ENCODE results near the gene TLE3.

TLE3 gene

GRCh38 chr15:70082281-70082900 is 15.3 kb downstream of the TLE3 start:
- no peak for DNase-seq

DNA sequence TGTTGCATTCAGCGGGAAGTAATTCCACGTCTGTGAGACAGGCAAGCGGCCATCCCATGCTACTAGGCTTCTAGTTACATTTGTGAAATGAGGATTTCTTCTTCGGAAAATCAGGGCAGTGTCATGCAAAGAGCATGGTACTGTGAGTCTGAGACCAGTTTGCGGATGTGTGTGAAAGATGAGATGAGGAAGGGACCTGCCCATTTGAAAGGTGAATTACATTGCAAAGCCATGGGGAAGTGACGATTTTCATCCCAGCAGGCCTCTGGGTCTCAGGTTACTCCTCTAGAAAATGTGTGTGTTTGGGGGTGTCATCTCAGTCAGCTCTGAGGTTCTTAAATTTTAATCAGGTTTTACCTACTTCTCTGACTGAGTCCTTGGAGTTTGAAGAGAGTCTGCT is 16.1 kb downstream of the TLE3 start:
- no peak for DNase-seq

- DNase-seq, result no peak
These were observed 17.4 kb downstream of the TLE3 start for GRCh38 chr15:70080347-70080746.

DNA sequence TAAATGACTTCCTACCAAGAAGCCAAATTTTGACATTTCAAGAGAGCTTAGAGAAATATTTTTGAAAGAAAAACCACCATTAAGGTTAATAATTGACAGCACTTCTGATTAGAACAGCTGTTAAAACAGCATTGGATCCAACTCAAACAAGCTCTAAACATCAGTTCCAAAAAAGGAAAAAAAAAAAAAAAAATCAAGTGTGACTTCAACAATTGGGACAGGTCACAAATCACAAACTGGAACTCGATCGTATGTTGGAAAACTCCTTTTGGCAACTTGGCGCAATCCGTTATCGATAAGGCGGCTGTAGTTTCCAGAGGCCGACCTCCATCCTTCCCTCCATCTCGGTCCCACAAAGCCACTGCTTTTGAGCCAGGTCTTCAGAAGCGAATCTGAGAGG is 17.8 kb downstream of the TLE3 start:
- DNase-seq, result no peak

GRCh38 chr15:70078578-70079417 is 18.9 kb downstream of the TLE3 start:
- DNase-seq, result no peak

DNA sequence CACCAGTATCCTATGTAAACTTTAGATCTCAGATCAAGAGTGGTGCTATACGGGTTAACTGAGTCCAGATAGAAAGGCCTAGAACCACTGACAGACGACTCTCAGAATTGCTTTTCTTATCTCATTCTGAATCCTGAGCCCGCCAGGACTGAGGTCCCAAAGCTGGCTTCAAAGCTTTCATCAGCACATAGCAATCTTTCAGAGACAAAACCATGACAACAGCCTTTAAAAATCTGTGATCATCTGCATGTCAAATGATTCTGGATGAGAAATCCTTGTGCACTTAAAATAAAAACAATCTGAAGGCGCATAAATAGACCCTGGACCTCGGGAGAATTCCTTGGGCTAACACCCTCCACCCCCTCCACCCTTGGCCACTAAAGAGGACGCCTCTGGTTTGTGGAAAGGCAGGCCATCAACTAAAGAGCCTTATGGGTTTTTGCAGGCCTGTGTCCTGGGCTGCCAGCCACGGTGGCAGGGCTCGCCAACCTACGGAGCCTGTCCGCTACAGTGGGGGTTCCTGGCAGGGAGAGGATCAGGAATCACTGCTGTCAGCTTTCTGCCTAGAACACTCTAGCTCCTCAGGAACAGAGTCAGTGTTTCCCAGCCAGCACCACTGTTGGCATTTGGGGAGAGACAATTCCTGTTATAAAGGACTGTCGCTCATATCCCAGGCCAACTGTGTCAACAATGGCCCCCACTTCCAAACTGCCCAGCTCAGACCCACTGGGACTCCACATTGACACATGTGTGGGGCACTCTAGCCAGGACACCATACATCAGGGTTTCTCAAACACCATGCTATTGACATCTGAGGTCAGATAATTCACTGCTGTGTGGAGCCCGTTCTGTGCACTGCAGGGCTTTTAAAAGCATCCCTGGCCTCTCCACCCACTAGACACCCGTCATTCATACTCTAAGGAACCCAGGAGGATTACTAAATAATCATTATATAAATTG is 20.2 kb downstream of the TLE3 start:
- DNase-seq, result no peak

DNA sequence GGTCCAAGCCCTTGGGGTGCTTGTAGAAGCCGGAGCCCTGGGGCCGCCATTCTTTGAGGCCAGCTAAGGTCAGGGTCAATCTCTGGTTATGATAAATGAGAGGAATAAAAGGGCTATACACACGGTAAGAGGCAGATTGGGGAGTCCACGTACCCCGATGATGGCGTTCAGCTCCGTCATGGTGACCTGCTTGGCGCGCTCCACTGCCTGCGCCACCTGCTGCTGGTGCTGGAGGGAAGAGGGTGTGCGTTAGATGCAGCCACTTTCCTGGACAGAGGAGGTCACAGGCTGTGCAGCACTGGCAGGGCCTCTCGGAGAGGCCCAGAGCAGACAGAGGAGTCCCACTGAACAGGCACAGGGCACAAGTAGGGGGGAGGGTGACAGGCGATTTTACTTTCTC is 23.3 kb downstream of the TLE3 start:
- DNase-seq, result no peak

GRCh38 chr15:70072479-70072878 is 25.2 kb downstream of the TLE3 start:
- no peak for DNase-seq

DNA sequence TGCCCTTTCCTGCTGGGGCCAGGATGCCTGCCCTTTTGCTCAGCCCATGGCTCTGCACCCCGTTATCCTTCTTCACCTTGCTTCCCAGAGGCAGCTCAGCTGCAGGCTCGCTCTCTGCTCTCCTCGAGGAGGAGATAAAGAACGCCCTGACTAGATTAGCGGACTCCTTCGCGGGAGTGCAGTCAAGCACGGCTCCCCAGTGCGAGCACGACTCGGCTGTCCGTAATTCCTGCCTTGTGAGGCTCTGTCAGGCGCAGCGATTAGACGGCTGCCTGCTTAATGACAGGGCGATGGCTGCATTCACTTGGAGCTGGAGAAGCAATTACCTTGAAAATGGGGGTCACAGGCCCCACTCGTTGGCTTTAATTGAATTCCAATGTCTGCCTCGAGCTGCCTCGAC is 25.9 kb downstream of the TLE3 start:
- no peak for DNase-seq

- no peak for DNase-seq
These were observed 28.0 kb downstream of the TLE3 start for GRCh38 chr15:70069716-70070115.

GRCh38 chr15:70068783-70069565 is 28.7 kb downstream of the TLE3 start:
- DNase-seq, result no peak

GRCh38 chr15:70067681-70068080 is 30.0 kb downstream of the TLE3 start:
- no peak for DNase-seq

DNA sequence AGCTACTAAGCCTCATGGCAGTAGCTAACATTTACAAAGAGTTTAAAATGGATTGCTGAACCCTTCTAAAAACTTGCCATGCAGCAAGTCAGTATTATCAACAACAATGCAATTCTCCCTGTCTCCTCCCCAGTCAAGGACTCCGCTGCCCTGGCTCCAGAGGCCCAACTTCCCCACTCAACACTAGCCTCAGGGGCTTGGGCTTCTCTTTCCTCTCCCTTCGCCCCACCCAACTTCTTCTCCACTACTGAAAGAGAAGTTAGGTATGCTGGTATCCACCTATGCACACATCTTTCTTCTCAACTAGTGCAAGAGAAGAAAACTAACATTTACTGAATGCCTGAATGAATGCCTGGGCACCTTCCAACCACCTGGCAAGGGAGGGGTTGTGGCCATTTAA is 30.7 kb downstream of the TLE3 start:
- no peak for DNase-seq

- DNase-seq, result no peak
These were observed 31.3 kb downstream of the TLE3 start for GRCh38 chr15:70066447-70066846.

- no peak for DNase-seq
These were observed 31.7 kb downstream of the TLE3 start for GRCh38 chr15:70066004-70066403.

DNA sequence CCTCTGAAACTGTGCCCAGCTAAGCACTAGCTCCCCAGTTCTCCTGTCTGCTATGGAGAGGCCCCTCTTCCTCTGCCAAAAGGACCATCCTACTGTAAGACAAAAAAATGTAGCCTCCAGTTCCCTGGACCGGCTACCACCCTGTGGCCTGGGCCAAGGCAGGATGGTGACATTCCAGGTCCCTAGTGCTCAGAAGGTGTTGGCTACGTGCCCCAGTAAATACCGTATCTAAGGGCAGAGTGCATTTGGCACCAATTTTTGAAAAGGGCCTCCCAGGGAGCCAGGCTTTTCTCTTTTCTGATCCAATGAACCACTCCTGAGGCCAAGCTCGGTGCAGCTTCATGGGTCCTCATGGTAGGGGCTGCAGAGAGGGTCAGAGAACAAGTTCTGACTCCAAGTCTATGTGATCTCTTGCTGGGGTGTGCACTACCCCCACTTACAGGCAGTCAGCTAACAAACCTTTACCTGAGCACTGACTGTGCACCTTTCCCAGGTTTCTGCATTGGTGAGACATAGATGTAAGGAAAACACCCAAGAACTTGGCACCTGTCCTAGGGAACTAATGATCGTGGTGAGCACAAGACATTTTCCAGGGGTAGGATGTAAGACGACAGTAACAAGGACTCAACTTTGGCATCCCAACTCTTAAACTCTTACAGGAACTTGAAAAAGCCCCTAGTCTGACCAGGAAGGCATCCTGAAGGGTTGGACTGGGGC is 32.6 kb downstream of the TLE3 start:
- DNase-seq, result no peak

DNA sequence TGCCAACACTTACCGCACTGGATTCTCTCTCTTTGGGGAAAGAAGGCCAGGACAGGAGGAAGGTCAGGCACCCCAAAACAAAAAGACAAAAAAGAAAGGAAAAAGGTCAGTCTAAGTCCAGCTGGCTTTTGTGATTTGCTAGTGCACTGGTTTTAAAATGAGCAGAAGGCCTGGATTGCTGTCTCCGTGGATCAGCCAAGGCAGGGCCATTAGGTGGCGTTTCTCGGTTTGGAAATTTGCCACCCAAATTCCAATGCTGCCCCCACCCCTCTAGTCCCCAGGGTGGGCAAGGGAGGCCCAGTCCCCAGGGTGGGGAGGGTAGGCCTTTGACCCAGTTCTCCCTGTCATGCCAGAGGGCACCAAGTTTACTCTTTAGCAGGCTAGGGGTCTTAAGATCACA is 33.3 kb downstream of the TLE3 start:
- DNase-seq, result no peak

GRCh38 chr15:70063980-70064379 is 33.7 kb downstream of the TLE3 start:
- DNase-seq, result no peak

DNA sequence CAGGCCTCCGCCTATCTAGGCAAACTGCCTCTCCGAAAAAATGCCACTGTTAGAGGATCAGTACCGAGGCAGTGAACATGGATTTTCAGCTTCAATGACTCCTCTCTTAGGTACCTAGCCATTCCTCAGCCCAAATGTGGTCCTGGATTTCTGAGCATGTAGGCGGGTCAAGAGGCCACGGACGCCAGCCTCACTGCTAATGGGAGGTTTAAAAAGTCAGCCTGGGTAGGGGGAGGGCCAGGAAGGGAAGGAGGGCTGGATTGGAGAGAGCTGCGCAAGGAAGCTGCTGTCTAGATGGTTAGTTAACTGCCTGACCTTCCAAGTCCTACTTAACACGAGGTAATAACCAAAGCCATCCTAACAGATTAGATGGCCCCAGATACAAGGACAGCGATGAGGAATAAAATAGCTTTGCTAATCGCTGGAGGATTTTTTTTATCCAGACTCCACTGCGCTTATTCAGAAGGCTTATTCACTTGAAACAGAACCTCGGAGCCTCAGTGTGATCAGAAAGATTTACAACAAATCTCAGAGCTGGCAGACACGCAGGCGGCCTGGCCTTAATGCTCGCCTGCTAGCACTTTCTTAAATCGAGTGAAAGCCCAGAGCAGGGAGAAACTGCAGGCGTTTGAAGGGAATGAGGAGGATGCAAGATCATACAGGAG is 34.3 kb downstream of the TLE3 start:
- DNase-seq, result no peak

- no peak for DNase-seq
These were observed 35.3 kb downstream of the TLE3 start for GRCh38 chr15:70062321-70062956.

DNA sequence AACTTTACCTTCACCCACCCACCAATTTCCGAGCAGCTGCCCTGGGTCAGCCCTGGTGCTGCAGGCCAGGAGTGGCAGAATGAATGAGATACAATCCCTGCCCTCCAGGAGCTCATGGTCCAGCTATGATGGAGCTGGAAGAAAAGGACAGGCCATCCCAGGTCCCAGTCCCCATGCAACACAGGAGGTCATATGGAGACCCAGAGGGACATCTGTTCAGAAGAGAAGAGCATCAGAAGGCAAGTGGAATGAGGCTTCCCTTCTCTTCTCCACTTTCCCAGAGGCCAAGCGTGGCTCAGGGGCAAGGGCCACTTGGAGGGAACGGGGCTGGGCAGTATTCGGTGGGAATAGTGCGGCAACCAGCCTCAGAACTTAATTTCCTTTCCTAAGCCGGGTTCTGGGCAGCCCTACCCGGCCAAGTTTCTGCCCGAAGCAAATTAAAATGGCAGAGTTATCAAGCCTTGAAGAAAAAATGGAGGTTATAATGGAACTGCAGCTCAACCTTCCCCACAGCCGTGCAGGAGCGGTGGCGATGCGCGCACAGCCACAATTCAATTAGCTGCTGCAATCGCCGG is 35.9 kb downstream of the TLE3 start:
- no peak for DNase-seq

Data from KG1 (cell line).